IMR-90 (cell line): ENCODE data around the gene ERP29.
"Not testable (repeated sequence)": the region's sequence is repeated elsewhere in the genome, so short reads cannot be mapped to it uniquely, and the experiment has no call there.

Experiments used
- CEBPB ChIP-seq: IDR thresholded peaks from 2 replicates; pipeline ENCODE4 v1.6.1; 2012; ENCODE audit warnings: low read depth, low read length, improper control_type of control experiment
- MAFK ChIP-seq: IDR thresholded peaks from 2 replicates; pipeline ENCODE4 v1.6.1; 2012; ENCODE audit warnings: low read depth, low read length, improper control_type of control experiment
- POLR2A ChIP-seq: IDR thresholded peaks from 2 replicates; pipeline ENCODE4 v1.6.1; 2012; ENCODE audit warnings: mild to moderate bottlenecking, low read depth, low read length
- TF ChIP-seq, protein P1 (sequence below): conservative IDR thresholded peaks from 2 replicates; pipeline ENCODE4 v1.5.1; 2012; ENCODE audit warnings: mild to moderate bottlenecking, low read depth, low read length, improper control_type of control experiment

- TF ChIP-seq, protein P1, sequence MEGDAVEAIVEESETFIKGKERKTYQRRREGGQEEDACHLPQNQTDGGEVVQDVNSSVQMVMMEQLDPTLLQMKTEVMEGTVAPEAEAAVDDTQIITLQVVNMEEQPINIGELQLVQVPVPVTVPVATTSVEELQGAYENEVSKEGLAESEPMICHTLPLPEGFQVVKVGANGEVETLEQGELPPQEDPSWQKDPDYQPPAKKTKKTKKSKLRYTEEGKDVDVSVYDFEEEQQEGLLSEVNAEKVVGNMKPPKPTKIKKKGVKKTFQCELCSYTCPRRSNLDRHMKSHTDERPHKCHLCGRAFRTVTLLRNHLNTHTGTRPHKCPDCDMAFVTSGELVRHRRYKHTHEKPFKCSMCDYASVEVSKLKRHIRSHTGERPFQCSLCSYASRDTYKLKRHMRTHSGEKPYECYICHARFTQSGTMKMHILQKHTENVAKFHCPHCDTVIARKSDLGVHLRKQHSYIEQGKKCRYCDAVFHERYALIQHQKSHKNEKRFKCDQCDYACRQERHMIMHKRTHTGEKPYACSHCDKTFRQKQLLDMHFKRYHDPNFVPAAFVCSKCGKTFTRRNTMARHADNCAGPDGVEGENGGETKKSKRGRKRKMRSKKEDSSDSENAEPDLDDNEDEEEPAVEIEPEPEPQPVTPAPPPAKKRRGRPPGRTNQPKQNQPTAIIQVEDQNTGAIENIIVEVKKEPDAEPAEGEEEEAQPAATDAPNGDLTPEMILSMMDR: not testable (repeated sequence)
- TF ChIP-seq CEBPB, POLR2A, MAFK: not testable (repeated sequence)
These were observed 3.6 kb upstream of the ERP29 start for GRCh38 chr12:112009596-112009995.
